Activated T-helper 1 cell treated with Interleukin-2 at 50 U/mL for 16 hours (primary cell): ENCODE results near the gene MST1R.

Source experiments
- DNase-seq: peaks from one replicate; pipeline ENCODE4 v3.0.0-alpha.2; 2020; ENCODE audit warnings: low read depth

Gene MST1R

DNA sequence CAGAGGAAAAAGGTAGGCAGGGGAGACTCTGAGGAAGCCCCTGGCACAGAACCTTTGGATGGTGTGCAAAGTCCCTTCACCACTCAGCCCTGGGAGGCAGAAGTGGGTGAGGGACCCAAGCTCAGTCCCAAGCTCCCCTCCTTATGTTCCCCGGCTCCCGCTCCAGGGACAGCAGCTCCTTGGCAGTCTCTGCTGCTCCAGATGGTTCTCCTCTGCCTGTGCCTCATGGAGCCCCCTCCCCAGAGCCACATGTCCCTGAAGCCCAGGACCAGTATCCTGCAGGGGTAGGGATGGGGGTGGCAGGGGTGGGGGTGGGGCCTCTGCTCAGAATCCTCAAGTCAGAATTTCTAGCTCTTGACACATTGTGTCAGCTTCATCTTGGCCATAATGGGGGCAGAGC, 26.0 kb downstream of the MST1R start:
- no peak for DNase-seq

DNA sequence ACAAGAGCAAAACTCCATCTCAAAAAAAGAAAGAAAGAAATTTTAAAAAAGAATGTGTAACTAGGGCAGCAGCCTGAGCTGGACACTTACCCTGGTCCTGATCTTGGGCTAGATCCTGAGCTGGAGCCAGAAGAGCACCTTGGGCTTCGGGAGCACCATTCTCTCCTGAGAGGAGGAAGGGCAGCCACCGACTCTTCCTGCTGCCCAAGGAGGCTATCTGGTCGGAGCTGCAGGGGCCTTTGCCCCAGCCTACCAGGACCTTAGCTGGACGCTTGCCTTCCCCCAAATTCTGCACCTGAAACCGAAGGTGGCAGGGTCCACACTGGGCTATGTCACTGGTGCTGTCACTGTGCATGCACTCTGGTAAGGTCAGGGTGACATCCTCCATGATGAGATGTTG, 27.1 kb downstream of the MST1R start:
- no peak for DNase-seq

DNA sequence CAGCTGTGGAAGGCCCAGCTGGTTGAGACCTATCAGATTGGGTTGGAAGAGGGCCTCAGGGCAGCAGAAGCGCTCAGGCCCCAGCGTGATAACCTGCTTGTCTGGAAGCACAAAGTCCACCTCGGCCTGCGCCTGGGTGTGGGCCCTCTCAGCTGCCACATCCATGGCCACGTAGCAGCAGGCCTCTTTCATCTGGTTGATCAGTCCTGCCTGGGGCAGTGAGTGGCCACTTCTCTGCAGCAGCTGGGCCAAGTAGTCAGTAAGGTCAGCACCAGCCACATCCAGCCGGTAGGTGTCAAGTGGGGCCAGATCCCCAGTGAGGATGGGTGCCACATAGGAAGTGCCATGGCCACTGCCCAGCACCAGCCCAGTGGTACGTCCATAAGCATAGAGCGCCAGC, 30.1 kb downstream of the MST1R start:
- no peak for DNase-seq

DNA sequence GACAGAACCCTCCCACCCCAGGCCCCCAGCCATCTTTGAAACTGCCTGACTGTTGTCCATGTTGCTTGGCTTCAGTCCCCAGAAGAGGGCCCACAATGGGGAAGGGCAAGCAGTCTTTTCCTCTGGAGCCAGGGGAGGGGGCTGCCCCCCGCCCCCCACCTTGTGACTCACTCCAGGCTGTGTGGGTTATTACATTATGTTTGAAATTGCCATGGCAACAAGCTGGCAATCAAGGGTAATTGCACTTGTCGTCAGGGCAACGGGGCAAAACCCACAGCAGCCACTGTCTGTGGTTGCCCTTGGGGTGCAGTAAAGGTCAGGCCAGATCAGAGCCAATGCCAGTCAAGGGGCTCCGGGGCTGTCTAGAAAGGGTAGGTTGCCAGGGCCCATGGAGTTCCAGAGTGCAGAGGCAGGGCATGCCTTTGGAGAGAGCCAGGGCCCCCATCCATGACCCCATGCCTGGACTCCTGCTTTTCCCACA, 30.8 kb downstream of the MST1R start:
- DNase-seq = no peak

DNA sequence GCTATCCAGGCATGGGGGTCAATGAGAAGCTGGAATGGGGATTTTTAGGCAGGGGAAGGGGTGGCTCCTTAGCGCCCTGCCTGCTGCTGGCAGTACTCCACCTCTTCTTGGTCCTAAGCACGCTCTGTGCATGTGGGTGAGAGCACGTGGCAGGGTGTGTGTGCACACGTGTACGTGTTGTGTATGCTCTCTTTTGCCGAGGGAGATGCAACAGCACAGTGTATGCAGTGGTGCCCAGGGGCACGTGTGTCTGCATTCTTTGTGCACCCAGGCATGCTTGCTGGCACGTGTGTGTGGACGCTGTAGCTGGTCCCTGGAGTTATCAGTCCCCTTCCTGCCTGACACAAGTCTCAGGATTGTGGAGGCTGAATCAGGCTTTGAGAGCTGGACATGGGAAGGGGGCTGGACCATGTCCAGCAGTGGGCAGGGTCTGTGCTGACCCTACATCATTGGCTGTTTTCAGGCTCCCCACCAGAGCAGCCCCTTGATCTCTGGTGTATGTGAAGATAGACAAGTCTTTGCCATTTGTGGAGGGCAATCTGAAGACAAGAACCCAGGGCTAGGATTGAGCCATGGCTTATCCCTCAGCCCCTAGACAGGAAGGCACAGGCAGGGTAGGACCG, 32.0 kb downstream of the MST1R start:
- no peak for DNase-seq

DNA sequence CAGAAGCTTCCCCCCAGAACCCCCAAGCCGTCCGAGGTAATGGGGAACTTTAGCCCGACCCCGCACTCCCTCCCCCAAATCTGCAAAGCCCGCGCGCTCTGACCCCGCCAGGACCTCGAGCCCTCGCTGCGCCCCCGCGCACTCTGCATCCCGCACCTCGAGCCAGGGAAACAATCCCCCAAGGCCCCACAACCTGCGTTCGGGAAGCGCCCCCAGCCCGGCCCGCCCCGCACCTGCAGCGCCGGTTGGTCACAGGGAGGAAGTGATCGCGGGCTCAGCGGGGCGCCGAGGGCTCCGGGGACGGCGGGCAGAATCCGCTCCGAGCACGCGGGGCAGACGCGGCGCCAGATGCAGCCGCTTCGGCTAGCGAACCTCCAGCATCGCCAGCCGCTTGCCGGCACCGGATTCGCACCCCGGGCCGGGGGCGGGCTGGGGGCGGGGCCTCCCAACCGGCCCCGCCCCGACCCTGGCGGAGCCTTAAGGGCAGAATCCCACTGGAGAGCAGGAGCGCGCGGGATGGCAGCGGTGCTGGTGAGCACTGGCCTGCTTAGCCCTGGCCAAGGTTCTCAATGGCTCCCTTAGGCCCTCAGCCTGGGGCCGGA, 34.0 kb downstream of the MST1R start, which contains the start of gene CAMKV:
TSS of gene CAMKV (minus strand) at position 382 of the 602 bp plus-strand sequence. CDS start 7,518 bp downstream, outside the sequence.
- no peak for DNase-seq

DNA sequence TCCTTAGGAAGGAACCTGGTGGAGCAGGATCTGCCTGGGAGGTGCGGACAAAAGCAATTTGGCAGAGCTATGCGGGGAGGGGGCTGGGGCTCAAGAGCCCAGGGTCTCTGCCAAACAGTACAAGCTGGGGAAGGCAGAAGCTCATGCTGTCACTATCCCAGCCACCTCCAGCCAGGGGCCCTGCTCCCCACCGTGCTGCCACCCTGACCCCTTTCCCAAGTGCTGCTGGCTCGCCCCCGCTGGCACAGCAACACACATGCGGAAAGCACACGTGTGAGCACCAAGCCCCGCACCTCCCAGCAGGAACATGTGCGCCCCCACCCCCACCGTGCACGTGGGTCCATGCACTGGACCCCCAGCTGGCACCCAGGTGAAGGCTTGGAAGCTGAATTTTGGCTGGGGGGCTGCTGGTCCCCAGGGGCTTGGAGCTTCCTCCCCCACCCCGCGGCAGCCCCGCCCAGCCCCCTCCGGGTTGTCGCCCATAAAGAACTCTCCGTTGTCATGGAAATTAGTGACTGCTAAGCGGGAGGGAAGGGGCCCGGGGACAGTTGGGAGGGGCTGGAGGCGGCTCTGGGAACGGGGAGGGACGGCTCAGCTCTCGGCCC, 34.7 kb downstream of the MST1R start:
- no peak for DNase-seq

DNA sequence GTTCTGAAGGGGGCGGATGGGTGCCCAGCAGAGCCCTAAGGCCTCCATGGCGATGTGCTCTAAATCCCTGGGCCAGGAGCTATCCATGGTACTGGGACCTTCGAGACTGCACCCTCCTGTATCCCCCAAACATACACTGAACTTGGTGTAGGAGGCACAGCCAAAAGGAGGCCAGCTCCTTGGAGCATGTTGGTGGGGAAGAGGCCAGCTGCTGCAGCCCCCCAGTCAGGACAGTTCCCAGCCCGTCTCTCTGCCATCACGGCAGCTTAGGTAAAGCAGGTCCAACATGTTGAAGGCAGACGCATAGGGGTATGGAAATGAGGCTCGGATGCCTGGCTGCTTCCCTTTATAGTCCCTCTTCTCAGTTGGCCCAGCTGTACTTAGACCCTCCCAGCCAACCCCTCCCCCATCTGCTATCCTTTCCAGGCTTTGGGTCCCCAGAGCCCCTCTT, 35.8 kb downstream of the MST1R start:
- no peak for DNase-seq

DNA sequence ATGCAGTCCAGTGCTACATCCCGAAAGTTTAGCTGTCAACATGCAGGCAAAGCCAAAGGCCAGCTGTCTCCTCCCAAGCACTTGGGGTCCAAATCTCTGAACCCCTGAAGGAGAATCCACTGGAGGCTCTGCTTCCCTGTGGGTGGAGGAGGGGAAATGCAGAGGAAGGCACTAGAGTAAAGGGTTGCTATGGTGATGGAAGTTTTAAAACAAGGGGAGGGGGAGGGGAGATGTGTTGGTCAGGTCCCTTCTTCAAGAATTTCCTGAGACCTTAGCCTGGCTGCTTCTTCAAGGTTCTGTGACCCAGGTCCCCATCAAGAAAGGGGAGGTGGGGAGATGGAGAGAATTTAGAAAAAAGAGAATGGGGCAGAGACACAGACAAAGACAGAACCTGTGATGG, 36.3 kb downstream of the MST1R start:
- DNase-seq = no peak

DNA sequence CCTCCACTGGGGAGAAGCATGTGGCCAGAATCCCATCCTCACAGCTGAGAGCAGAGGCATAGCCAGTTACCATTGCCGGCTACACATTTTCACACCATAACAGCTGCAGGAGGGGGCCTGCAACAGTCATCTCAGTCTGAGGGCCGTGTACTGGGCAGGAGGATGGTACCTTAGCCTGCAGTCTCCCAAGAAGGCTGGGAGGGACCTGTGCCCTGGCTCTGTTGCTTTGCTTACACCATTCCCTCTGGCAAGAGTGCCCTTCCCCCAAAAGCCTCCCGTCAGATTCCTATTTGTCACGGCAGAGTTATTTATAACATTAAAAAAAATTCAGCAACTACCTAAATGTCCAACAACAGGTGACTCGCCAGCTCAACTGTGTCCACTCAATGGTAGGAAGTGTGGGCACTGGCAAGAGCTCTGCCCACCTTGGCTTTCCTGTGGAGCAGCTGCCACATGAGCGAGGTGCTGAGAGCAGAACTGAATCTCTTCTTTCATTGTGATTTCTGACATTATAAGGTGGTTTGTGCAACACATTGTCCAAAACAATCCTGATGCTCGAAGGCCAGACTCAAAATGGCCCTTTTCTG, 38.4 kb downstream of the MST1R start:
- DNase-seq = no peak

DNA sequence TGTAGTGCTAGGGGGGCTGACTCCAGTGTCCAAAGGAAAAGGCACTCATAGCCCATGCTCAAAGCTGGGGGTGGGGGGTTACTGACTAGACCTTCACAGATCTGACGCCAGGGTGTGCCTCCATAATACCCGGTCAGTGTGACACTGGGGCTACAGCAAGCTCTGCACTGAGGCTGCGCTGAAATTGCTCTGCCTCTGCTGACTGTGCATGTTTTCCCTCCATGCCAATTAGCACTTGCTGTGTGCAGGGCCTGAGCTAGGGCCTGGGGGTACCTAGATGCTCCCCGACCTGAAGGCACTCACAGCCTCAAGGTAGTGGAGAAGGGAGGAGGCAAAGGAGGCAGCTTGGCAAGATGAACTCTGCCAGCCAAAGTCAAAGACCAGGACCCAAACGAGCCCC, 39.2 kb downstream of the MST1R start:
- DNase-seq = no peak

DNA sequence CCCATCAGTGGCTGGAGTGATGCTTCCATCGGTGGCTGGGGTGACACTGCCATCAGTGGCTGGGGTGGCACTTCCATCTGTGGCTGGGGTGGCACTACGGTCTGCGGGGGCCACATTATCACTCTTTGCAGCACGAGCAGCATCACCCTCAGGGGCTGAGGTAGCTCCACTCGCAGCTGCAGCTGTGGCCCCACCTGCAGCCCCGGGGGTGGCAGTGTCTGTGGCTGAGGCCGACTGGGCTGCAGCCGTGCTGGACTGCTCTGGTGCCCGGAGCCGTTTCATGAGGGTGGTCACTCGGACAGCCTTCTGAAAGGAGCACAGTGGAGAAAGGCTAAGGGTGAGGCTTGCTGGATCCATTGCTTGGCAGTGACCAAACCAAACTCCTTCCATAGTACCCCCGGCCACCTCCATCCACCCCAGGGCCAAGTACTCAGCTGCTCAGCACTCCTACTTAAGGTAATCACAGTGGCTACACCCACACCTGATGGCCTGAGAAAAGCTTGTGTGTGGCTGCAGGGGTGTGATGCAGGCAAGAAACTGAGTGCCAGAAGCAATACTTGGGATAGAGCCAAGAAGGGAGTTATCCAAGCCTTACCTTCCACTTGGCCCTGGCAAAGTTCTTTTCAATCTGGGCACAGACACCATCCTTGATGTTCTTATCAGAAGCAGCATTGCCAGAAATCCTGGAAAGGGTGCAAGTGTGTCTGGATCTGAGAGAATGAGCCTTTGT, 43.9 kb downstream of the MST1R start:
- DNase-seq = no peak

DNA sequence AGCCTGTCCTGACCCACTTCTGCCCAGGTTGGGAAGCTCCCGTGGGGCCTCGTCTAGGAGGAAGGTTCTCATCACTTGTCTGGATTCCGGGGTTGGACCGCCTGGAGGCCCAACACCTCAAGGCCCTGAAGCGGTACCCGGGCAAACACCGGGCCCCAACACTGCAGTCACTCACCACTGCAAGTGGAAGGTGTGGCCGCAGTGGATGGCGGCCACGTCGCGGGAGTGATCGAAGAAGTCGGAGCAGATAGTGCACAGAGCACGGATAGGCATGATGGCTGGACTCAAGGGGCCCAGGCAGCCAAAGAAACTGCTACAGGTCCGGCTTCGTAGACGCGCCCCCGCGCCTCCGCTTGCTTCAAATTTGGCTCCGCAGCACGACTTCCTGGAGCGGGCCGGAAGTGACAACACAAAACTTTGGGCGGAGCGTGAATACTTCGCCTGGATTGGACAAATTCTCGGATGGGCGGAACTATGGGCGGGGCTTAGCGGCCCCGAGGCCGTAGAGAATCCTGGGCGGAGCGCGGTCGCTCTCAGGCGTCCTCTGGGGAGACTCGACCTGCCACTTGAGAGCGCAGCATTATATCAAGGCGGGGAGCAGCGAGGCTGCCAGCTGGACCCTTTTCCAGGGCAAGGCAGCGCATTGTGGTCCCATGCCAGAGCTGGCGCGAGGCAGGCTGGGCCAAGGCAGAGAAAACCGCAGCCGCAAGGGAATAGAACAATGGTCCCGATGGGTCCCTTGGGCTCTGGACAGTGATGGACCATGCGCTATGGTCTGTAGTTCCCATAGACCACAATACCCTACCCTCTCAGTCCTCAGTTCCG, 47.3 kb downstream of the MST1R start, which contains the start of gene TRAIP:
TSS of gene TRAIP (minus strand) at position 384 of the 825 bp plus-strand sequence. CDS start at position 273, 111 bp downstream.
- peak; percentile 89 for DNase-seq

DNA sequence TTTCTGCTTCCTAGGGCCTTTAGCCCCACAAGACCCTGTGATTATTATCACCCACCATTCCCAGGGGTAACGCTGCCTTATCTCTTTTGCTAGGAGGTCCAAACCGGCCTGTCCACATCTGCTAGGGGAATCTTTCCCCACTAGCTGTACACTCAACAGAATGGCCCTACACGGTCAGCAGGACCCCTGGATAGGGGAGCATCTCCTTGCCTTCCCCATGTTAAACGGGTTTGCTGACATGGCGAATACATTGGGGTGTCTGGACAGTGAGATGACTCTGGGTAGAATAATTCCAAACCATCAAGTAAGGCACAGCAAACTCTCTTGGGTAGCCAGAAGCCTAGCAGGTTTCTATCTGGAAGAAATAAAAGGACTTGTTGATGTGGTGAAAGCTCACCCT, 48.0 kb downstream of the MST1R start:
- no peak for DNase-seq

DNA sequence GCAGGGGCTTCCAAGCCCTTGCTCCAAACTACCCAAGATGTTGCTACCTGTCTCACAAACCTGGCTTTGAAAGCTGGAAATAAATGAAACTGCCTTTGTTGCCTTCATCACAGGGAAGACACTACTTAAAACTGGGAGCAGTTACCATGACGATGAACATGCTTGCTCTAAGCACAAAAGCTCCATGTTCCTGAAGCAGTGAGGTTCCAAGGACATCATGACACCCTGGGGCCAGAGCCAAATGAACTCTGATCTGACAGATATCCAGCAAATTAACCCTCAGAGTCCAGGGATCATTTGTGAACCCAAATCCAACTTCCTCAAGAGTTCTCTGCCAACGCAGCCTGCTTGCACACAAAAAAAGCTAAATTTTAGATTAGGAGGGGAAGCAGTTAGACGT, 58.0 kb downstream of the MST1R start:
- DNase-seq = no peak

DNA sequence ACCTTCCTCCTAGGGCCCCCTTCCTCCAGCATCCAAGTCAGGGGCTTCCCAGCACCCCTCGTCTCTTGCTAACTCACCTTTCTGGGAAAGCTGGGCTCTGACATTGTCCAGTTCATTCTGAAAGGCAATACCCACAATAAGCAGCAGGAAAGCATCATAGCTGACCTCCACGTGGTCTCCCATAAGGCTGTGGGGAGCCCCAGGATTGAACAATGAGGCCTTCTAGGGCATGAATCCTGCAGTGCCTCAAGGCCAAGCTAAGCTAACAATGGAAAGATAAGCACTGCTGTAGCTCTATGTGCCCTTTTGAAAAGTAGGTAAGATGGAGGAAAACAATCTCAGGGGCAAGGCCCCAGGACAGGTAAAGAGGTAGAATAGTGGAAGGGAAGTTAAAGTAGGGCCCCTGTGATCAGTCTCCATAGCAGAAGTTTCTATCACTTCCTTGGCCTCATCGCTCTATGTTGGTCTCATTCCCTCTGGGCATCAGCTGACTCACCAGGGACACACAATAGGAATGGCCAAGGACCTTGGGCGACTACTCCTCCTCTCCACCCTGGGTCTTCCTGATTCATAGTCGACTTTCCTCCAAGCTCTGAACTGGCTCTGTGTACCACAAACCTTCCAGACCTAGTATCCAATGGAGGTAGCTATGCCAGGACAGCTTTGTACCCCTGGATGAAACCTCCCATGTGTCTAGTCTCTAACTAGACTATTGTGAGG, 59.0 kb downstream of the MST1R start:
- no peak for DNase-seq

DNA sequence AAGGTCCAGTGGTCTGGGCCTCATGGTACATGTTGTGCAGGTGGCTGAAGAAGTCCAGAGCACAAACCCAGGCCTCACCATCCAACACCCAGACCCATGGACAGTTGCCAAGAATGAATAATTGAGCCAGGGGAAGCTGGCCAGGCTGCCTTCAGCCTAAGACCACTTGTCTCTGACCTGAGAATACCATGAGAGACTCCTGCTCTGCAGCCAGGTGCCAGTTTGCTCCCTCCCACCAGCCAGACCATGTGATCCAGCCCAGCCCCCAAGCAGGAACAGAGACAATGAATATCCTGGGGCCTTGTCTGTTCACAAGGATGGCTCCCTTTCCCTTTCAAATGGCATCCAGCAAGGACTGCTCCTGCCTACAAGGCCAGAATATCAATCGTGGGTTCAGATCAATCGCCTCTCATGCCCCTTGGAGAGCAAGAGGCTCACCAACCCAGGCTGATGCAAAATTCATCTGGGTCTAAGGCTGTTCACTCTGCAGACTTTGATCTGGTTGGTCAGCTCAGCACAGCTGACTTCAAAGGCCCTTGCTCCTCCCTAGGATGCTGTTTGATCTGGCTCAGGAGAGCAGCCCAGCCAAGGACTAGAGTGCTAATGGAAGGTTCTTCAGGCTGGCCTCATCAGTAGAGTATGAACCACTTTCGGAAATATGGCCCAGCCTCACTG, 60.7 kb downstream of the MST1R start:
- DNase-seq = no peak

DNA sequence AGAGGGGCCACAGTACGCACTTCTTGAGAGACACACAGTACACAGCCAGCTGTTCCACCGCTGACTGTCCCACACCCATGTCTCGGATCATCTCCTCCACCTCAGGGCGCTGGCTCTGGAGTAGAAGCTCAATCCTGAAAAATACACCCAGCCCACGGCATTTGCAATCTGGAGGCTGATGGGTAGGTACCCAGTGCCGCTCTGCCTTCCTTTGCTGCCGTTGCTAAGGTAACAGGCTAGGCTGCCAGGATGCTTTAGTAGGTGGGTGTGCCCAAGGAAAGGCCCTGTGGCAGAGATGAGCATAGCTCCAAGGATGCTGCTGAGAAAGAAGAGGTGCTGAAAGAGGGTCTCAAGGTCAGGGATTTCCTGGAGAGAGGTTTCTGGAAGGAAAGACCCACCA, 61.9 kb downstream of the MST1R start:
- DNase-seq = no peak

DNA sequence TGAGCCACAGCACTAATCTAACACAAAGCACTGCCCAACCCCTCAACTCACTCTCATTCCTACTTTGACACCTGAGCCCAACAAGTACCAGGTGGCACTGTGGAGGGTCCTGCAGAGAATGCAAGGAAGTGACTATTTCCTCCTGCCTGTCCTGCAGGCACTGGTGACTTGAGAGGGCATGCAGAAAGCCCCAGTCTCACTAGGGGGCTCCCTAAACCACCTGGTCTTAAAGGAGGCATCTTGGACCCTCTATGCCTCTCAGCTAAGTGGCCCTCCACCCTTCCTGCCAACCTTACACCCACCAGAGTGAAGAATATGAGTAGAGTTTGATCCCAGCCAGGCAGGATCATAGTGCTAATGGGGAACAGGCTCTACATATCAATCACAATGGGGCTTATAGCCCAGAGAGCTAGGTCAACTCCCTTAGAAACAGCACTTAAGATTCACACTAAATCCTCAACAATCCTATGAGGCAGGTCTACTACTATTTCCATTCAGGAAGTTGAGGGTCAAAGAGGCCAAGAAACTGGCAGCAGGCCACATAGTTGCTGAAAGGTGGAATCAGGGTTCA, 62.5 kb downstream of the MST1R start:
- DNase-seq = no peak

DNA sequence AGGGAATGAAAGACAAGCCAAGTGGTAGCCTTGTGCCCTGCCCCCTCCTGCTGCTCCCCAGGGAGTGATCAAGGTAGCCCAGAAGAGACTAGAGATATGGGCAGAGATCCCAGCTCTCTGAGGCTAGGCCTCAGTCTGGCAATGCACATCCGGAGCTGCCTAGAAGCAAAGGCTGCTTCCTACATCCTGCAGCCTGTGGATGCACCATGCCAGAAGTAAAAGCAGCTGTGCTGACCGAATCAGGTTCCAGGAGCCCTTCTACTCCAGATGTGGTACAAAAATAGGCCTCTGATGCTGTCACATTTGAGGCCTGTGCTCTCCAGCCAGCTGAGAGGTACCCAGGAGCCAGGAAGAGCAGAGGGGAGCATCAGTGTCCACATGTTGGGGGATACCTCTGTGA, 63.3 kb downstream of the MST1R start:
- no peak for DNase-seq
